AML-193 (cell line): ENCODE data around the gene SECISBP2.

Source experiments
- DNase-seq, 2 experiments: peaks; one replicate each; lab custom pipeline; 2025; lab: John Stamatoyannopoulos, UW

SECISBP2 gene

DNA sequence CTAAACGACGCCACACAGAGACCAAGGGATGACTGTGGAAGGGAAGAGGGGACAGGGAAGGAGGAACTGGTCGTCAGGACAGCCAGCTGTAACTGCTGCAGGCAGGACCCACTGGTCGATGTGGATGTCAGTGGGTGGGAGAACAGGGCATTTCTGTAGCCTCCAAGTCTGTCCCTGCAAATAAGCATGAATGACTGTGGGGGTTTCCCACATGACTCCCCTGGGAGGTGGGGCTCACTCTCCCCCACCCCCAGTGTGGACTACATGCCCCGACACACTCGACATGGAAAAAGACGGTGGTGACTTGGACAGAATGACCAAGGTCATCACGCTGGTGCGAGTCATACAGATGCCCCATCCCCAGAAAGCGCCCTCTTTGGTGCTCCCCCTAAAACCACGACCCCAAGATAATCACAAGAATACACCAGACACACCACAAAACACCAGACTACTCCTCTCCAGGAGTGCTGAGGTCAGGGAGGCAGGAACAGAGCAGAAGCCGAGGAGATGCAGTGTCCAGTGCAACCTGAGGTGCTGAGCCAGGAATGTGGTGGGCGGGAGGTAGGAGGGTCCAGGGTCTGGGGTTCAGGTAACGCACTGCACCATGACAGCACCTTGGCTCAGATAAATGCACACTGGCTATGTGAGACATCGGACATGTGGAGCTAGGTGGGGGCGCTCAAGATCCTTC lies 64.9 kb downstream of the SECISBP2 start:
- DNase-seq = no peak

DNA sequence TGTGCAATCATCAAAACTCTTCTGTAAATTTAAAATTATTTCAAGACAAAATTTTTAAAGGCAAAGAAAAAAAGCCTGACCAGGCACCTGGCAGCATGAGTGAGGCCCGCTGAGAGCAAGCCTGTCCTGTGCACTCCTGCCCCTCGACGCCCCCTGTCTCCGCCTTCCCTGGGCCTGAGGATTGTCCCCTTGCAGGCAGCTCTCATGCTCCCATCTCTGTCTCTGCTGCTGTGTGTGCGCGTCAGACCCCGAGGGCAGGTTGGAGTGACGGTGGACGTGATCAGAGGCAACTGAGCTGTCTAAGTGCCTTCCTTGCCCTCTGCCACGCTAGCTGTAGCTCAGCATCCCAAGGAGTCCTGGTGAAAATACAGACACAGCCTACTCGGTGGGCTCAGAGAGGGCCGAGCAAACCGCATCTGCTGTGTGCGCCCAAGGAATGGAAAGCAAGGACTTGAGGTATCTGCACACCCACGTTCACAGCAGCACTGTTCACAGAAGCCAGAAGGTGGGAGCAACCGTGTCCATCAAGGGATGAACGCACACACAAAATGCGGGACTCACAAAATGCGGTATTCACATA lies 65.5 kb downstream of the SECISBP2 start:
- DNase-seq = no peak

- no peak for DNase-seq
Measured at GRCh38 chr9:89384783-89385182, 66.5 kb downstream of the SECISBP2 start.

DNA sequence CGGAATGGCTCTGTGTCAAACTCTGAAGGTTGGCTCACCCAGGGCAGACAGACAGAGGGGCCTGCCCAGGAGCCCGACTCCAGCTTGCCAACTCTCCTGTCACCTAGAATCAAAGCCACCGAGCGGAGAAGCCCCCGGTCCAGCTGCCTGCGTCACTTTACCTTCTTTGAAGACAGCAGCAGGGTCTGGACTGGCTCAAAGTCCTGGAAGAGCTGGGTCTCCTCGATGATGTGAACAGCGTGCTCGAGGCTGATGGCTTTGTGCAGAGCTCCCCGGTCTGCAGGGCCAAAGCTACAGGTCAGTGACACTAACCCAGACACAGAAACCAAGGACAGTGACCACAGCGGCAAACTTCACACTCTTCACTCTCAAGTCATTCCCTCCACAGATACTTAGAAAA lies 67.9 kb downstream of the SECISBP2 start:
- no peak for DNase-seq

- no peak for DNase-seq
Measured at GRCh38 chr9:89386797-89387196, 68.5 kb downstream of the SECISBP2 start.

DNA sequence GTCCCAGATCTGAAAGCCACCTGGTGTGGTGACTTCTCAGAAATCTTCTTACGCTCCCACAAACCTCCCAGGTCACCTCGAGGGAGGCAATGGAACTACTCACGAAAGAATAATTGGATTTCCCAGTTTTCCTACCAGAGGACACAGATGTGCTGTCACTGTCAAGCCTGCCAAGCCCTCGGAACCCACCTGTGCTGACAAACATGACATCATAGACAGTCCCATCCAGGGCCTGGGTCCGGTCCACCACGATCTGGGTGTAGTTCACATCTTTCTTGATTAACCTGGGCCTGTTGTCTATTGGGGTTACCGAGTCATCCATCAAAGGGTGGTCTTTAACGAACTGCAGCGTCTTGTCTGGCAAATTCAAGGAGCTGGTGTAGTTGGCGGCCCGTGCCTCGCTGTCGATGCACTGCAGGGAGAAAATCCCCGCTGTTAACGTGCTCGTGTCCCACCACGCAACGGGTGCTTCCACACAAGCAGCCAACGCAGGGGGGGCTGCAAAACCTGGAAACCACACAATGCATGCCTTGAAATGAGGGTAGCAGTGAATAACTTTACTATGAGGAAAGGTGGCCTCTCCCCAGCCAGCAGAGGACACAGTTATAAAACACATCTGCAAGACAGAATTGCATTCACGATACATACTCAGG lies 69.0 kb downstream of the SECISBP2 start:
- DNase-seq = no peak

DNA sequence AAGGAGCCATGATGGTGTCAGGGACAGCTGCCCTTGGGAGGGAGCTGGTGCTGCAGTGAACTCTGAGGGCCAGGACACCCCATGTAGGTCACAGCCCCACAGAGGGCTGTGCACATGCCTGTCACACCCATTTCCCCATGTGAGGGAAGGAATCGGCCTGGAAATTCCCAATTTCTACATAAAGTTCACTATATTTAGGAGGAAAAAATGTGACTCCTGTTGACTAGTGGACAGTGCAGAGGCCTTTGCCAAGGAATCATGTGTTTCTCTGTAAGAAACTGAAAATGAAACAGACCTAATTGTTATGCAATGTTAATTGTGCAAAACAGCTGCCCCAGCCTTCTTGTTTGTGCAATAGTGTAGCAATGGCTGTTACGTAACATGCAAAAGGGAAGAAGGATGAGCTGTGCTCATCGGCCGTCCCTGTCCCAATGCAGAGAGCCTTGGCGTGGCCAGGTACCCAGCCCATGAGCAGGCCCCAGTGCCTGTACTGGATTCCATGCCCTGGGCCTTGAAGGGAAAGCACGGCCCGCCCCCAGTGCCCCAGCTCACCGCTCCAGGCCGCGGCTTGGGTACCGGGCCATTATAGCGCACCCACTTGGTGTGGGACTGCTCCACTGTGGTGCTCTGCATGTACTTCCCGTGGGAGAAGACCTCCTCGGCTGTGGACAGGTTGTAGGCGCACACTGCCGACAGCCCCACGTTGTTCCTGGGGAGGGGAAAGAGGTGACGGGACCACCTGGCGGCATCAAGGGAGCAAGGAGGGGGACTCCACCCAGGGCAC lies 70.0 kb downstream of the SECISBP2 start:
- peak; percentile 93 to 95 for DNase-seq

DNA sequence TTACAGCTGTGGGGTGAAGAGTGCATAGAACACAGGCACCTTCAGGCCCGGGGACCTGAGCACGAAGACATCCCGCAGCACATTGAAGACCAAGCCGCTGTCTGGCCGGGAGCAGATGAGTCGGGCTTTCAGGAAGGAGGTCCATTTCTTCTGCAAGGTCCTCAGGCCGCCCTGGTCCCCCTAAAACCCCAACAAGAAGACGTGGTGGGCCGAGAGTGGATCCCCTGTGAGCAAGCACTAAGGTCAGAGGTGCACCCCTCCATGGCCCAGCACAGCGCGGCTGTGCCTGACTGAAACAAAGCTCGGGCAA lies 70.5 kb downstream of the SECISBP2 start:
- DNase-seq = no peak

GRCh38 chr9:89390068-89390555 lies 71.8 kb downstream of the SECISBP2 start:
- no peak for DNase-seq

GRCh38 chr9:89390578-89391116 lies 72.3 kb downstream of the SECISBP2 start:
- no peak for DNase-seq

DNA sequence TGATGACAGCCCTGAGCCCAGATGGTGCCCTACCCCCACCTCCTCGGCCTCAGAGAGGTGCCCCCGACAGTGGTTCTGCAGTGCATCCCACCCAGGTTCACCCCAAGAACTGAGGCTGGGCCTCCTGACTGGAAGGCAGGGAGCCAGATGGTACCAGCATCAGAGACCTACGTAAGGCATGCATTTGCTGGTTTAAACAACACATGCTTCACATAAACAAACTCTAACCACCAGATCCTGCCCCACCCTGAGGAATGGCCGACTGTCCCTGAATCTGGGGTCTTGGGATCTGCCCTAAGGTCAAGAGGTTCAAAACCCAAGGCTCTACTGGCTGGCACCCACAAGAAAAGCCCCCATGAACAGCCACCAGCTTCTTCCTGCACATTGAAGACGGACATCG lies 73.3 kb downstream of the SECISBP2 start:
- DNase-seq = no peak

GRCh38 chr9:89394412-89394811 lies 76.1 kb downstream of the SECISBP2 start:
- DNase-seq = no peak

DNA sequence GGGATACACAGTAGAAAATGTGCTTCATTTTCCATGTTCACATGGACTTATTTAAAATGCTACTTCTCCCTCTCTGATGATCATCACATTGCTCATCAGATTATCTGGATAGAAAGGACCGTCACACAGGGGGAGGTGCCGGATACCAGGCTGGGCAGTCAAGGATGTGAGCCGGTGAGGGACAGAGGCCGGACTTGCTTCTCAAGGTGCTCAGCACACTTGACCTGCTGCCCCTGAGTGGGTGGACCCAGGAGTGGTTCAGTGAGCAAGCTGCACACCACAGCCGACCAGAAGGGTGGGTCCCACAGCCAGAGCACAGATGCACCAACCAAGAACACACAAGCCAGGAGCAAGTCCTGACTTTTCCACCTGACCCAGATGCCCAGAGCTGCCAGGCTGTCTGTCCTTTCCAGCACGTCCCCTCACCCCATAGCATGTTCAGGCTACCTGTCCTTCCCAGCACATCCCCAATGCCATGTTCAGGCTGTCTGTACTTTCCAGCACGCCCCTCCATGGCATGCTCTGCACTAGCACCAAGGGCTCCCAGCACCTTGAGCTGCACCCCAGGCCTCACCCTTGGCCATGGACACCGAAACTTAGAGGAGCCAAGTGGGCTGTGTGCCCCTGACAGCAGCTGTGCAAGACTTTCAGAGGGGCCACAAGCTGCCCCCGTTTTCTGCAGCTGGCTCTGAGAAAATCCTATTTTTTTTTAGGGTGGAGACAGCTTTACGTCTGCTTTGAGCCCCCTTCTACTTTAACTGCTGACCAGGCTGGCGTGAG lies 77.8 kb downstream of the SECISBP2 start:
- no peak for DNase-seq

DNA sequence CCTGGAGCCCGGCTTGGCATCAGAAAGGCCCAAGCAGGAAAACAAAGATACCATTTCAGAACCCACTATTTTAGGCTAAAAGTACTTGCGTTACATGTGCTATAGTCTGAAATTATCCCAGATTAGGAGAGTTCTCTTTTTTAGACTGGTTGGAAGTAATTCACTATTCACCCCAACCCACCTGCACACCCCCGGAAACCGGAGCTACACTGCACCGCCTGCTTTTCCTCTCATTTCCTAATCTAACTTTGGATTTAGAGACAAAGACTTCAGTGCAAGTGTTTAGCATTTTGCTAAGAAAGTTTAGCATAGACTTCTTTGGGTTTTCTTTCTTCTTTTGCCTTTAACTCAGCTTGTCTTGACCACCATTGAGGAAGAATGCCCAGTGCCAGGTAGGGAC lies 79.2 kb downstream of the SECISBP2 start:
- DNase-seq = no peak

DNA sequence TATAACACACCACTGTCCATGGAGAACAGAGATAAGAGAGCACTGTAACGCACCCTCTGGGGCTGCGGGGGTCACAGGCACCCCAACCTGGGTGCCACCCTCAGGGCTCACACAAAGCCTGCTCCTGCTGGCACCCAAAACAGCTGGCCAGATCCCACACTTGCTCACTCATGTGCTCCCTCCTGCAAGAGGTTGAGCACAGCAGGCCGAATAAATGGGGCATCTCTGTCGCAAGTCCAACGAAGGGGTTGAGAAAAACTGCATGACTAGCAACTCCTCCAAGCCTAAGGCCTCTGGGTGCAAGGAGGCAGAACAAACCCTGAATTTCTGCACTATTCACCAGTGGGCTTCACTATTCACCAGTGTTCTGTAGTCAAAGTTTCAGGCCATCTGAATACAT lies 80.3 kb downstream of the SECISBP2 start:
- DNase-seq = peak; percentile 46 to 61

DNA sequence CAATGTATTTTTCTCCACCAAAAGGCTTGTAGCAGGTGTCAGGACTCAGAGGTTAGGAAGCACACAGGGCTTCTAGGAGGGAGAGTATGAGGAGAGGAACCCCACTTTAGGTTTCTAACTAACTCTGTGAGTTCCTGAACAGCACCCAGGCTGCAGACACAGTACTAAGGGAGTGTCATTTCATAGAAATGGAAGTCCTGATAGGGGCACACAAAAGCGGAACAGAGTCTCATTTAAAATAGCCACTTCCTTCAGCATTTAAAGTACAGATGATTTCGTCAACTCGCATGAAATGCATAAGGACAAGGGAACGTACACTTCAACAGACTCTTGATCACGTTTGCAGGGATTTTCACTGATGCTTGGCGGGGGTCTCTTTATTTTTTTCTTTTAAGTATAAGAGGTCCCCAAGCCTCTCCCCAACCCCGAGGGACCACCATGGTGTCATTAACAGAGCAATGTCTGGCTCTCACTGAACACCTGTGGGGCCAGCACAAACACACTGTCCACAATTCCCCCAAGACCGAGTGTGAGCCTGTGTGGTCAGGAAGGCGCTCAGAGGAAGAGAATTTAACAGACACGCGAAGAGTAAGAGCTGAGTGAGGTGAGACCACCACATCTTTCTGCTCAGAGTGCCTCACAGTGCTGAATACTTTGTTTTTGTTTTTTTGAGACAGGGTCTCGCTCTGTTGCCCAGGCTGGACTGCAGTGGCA lies 82.3 kb downstream of the SECISBP2 start:
- DNase-seq = peak; percentile 82 to 87

- no peak for DNase-seq
Measured at GRCh38 chr9:89402695-89403427, 84.6 kb downstream of the SECISBP2 start.

GRCh38 chr9:89404074-89404473 lies 85.8 kb downstream of the SECISBP2 start:
- DNase-seq = no peak

DNA sequence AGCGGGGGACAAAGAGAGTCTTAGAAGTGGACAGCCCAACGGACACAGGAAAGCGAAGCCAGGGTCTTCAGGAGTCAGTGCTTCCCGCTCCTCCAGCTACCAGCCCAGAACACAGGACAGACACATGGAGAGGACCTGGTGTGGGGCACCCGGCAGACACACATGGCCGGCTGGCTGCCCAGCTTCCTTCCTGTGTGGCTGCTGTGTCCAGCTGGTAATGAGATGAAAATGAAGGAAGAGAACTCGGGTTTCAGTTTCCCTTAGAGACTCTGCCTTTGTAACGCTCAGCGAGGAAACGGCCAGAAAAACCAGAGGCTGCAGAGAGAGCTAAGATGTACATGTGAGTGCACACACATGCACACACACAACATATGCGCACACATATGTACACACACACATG lies 87.5 kb downstream of the SECISBP2 start:
- DNase-seq = no peak

DNA sequence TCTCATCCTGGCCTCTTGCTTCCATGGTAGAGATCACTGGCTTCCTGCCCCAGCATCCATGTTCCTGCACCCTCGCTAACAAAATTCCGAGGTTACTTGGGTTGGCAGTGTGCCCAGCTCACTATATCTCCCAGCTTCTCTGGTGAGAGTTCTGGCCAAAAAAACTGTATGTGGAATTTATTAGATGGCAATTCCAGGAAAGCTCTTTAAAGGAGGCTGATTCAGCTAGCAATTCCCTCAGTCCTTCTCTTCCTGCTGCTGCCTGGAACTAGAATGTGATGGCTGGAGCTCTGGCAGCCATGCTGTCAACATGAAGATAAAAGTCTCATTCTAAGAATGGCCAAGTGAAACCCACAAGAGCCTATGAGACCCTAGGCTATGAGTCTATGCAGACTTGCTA lies 88.8 kb downstream of the SECISBP2 start:
- DNase-seq = no peak
